Muscle of leg (tissue), 11 donors: ENCODE measurements around the gene TRAF3. TPM values are rescaled to one million over a fixed set of nuclear protein-coding genes. Genes with fewer than 3 reads are reported as not detected.
"Not testable (repeated sequence)": the region's sequence is repeated elsewhere in the genome, so short reads cannot be mapped to it uniquely, and the experiment has no call there.

ENCODE experiments used
- DNase-seq: peaks from one replicate; pipeline ENCODE4 v3.0.0; 2013
- H3K27ac ChIP-seq: one replicate; pipeline ENCODE4 v1.5.1; 2013; ENCODE audit warnings: mild to moderate bottlenecking, low read length, control low read depth
- H3K27me3 ChIP-seq: one replicate; pipeline ENCODE4 v1.6.1; 2013; ENCODE audit warnings: low read length; ENCODE audit not compliant: control insufficient read depth, insufficient read depth
- H3K36me3 ChIP-seq: one replicate; pipeline ENCODE4 v1.6.1; 2013; ENCODE audit warnings: low read length; ENCODE audit not compliant: control insufficient read depth, insufficient read depth
- H3K4me1 ChIP-seq: one replicate; pipeline ENCODE4 v1.6.1; 2013; ENCODE audit warnings: low read length; ENCODE audit not compliant: control insufficient read depth, insufficient read depth
- H3K4me3 ChIP-seq: one replicate; pipeline ENCODE4 v1.5.1; 2013; ENCODE audit warnings: low read length, control low read depth
- H3K9me3 ChIP-seq: replicated peaks from 2 replicates; pipeline ENCODE4 v1.6.1; 2013; ENCODE audit warnings: low read depth, low read length; ENCODE audit not compliant: control insufficient read depth
- WGBS: methylation state at CpG from one replicate; pipeline ENCODE4 v1.1.5; 2013; ENCODE audit warnings: missing lambda C conversion rate; ENCODE audit not compliant: insufficient coverage; 5-methylcytosine and 5-hydroxymethylcytosine counted together
- polyA plus RNA-seq, 8 donors: library from polyadenylated mRNA; unstranded; fragments of 120-200 nt; gene quantifications; one replicate each; pipeline versions ENCODE4 v1.2.1 to v1.2.3, GENCODE V29; 2013; ENCODE audit warnings: inconsistent platforms in 1 of 8, low replicate concordance in 1 of 8; ENCODE audit not compliant: insufficient read length in 8 of 8, insufficient read depth in 1 of 8
- total RNA-seq: library from RNA; stranded (reverse); fragments of 120-200 nt; gene quantifications from one replicate; pipeline ENCODE4 v1.2.4, GENCODE V29; 2013

TRAF3 gene
- total and polyA plus RNA-seq, 9 donors = 9.4 to 19.7 (median 13.8) TPM

DNA sequence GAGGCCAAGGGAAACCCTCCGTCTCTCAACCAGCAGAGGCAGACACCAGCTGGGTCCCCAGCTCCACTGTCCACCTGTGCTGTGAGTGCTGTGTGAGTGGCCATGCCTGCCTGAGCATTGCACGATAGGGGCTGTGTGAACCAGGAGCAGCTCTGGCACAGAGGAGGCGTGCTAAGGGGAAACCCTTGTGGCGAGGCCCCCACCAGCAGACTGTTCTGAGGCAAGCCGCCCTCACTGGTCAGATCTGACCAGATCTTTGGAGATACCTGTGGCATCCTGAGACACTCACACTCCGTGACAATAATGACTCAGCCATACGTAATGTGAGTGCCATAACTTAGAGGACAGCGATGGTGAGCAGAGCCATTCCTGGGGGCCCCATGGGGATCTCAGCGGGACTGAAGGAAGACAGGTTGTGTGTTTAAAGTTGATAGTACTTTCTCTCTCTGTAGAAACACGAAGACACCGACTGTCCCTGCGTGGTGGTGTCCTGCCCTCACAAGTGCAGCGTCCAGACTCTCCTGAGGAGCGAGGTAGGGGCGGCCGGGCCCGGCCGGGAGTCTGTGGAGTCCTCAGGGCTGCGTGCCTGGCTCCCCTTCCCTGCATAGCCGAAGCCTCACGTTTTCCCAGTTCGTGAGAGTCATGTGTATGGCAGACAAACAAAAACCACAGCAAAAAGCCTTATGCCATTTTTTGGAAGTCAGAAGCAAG, 108.6 kb downstream of the TRAF3 start:
- H3K27me3 ChIP-seq = no peaks in the 10 kb centered on the region
- H3K9me3 ChIP-seq = no peaks in the 10 kb centered on the region
- H3K27ac ChIP-seq = no peak overlapping the region
- H3K4me1 ChIP-seq = peaks cover 9% of the 10 kb centered on the region
- peaks cover 18% of the 10 kb centered on the region for H3K36me3 ChIP-seq
- no peak for DNase-seq
- WGBS = 95% methylated on average over 17 of the region's 22 CpGs
- no peak overlapping the region for H3K4me3 ChIP-seq

DNA sequence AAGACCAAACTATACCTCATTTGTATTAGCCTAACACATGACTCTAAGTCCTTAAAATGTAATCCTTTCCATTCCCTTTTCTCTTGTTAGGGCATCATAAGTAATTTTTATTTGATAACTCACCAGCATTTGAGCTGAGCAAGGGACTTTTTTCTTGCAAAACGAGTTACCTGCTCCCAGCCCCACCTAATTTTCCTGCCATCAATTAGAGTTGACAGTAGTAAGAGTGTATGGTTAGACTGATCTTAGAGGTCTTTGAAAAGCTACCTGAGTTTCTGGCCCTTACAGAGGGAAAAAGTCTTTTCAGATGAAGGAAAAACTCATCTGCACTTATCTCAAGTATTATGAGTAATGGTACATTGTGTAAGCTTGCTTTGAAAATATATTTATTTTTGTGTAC, 111.5 kb downstream of the TRAF3 start:
- Histone ChIP-seq H3K27ac (no peak overlapping the region), H3K4me1 (peaks cover 2% of the 10 kb centered on the region), H3K27me3 (no peaks in the 10 kb centered on the region), H3K9me3 (no peaks in the 10 kb centered on the region), H3K4me3 (no peak overlapping the region), H3K36me3 (peaks cover 18% of the 10 kb centered on the region)
- no CpG with 5 or more reads among the region's 1 CpG for WGBS
- DNase-seq = no peak

DNA sequence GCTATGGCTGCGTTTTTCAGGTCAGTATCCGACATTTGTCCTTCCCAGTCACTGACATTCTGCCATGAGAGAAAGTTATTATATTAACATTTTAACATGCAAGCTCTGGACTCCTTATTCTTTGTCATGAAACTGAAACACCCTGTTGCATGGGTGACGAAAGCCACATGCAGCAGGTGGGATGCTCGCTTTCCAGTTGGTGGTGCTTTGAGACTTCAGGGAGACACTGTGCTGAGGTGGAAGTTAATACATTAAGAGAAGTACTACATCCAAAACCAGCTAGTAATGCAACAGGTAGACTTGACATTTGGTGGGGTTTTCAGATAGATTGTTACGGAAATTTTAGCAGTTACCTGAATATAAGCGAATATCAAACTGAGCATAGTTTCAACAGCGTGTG, 112.4 kb downstream of the TRAF3 start:
- H3K4me3 ChIP-seq = no peak overlapping the region
- peaks cover 4% of the 10 kb centered on the region for H3K4me1 ChIP-seq
- 97% methylated on average over 3 of the region's 7 CpGs for WGBS
- H3K9me3 ChIP-seq = no peaks in the 10 kb centered on the region
- no peaks in the 10 kb centered on the region for H3K27me3 ChIP-seq
- H3K27ac ChIP-seq = no peak overlapping the region
- no peak for DNase-seq
- H3K36me3 ChIP-seq = peaks cover 20% of the 10 kb centered on the region

DNA sequence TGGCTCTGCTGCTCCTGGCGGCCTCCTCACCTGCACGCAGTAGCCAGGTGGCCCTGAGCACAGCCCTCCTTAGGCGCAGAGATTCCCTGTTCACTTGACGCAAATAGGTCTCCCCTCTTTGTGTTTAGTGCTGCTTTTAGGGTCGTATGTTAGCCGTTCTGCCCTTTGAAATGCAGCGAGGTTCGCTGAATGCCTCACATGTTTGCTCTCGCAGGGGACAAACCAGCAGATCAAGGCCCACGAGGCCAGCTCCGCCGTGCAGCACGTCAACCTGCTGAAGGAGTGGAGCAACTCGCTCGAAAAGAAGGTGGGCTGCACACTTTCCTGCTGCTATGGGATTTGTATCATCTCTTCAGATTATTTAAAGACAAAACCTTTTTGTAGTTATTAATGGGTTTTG, 113.9 kb downstream of the TRAF3 start:
- no peak for DNase-seq
- Histone ChIP-seq H3K27me3 (no peaks in the 10 kb centered on the region), H3K9me3 (no peaks in the 10 kb centered on the region), H3K36me3 (peaks cover 22% of the 10 kb centered on the region), H3K4me3 (no peak overlapping the region), H3K4me1 (peaks cover 4% of the 10 kb centered on the region), H3K27ac (no peak overlapping the region)
- WGBS = 79% methylated on average over 9 of the region's 15 CpGs

GRCh38 chr14:102891556-102891955, 114.3 kb downstream of the TRAF3 start:
- H3K36me3 ChIP-seq = peaks cover 18% of the 10 kb centered on the region
- H3K27ac ChIP-seq = no peak overlapping the region
- no peak for DNase-seq
- no peaks in the 10 kb centered on the region for H3K27me3 ChIP-seq
- H3K9me3 ChIP-seq = no peaks in the 10 kb centered on the region
- H3K4me1 ChIP-seq = peaks cover 4% of the 10 kb centered on the region
- WGBS = 83% methylated on average over 1 of the region's 4 CpGs
- H3K4me3 ChIP-seq = no peak overlapping the region

GRCh38 chr14:102892651-102893050, 115.4 kb downstream of the TRAF3 start:
- H3K4me1 ChIP-seq = peaks cover 4% of the 10 kb centered on the region
- H3K27ac ChIP-seq = no peak overlapping the region
- 87% methylated on average over 6 of the region's 8 CpGs for WGBS
- H3K9me3 ChIP-seq = no peaks in the 10 kb centered on the region
- H3K27me3 ChIP-seq = no peaks in the 10 kb centered on the region
- no peak for DNase-seq
- H3K36me3 ChIP-seq = peaks cover 15% of the 10 kb centered on the region
- no peak overlapping the region for H3K4me3 ChIP-seq

DNA sequence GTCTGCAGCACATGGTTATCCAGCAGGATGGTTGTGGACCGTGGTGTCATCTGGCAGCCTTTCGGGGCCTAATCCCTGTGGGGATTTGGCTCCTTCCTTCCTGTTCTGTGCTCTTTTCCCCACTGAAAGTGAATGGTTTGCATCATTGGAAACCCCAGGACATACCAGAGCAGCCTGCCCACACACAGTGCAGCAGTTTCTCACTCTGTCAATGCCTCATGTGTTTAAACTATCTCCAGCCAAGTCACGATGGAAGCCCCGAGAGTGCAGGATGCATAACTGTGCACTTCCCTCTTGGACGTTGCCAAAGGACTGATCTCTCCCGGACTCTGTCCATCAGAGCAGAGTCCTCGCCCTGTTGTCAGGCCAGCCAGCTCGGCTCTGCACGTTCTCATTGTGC, 116.2 kb downstream of the TRAF3 start:
- Histone ChIP-seq H3K4me3 (no peak overlapping the region), H3K36me3 (peaks cover 19% of the 10 kb centered on the region), H3K4me1 (peaks cover 4% of the 10 kb centered on the region), H3K27me3 (no peaks in the 10 kb centered on the region), H3K27ac (no peak overlapping the region), H3K9me3 (no peaks in the 10 kb centered on the region)
- DNase-seq = peak; percentile 94
- WGBS = 18% methylated on average over 6 of the region's 9 CpGs

GRCh38 chr14:102896735-102897134, 119.5 kb downstream of the TRAF3 start:
- not testable (repeated sequence) for H3K4me1 ChIP-seq, DNase-seq, H3K4me3 ChIP-seq, H3K9me3 ChIP-seq, H3K27me3 ChIP-seq, H3K27ac ChIP-seq
- H3K36me3 ChIP-seq = peaks cover 21% of the 10 kb centered on the region

DNA sequence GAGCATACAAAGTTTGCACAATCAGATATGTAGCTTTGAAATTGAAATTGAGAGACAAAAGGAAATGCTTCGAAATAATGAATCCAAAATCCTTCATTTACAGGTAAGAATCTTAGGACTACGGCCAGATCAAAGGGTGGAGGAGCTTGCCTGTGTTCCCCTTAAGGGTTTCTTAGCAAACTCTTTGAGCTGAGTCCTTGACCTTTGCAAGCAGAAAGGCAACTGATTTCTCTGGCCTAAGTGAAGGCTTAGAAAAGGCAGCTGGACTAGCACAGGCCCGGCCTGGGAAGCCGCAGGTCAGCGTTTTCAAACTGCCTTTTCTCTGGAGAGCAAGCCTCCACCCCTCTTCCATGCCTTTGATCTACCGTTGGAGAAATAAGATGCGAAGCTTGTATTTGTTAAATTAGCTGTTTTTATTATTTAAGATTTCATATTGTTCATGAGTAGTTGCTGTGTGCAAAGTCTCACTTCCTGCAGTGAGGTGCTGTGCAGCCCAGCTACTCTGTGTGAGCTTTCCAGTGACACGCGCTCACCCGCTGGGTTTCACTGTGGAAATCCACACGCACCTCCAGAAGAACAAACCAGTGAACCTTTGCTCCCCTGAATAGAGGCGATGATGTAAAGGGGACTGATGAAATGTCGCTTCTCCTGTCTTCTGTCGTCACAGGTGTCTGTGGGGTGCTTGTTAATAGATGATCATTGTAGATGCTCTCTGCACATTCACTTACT, 120.2 kb downstream of the TRAF3 start:
- DNase-seq = no peak
- no peak overlapping the region for H3K4me3 ChIP-seq
- no peaks in the 10 kb centered on the region for H3K27me3 ChIP-seq
- no peak overlapping the region for H3K27ac ChIP-seq
- H3K36me3 ChIP-seq = peaks cover 21% of the 10 kb centered on the region
- H3K4me1 ChIP-seq = peaks cover 4% of the 10 kb centered on the region
- no peaks in the 10 kb centered on the region for H3K9me3 ChIP-seq
- 92% methylated on average over 8 of the region's 14 CpGs for WGBS

DNA sequence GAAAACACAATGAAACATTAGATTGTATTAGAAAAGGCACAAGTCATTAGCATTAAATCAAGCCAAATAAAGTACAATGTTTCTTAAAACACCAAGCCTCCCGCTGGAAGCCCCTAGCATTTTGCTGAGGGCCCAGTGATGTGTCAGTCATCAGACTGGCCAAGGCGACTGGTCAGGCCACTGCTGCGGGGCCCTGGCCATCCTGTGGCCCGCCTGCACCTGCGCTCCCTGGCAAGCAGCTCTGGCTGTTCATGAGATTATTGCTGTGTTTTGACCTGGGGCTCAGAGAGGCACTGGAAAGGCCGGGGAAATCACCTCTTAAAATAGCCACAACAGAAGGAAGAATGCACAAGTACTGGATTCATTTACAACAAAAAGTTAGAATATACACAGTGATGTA, 121.0 kb downstream of the TRAF3 start:
- Histone ChIP-seq H3K36me3 (peaks cover 28% of the 10 kb centered on the region), H3K4me1 (peaks cover 6% of the 10 kb centered on the region), H3K27ac (no peak overlapping the region), H3K27me3 (no peaks in the 10 kb centered on the region), H3K9me3 (no peaks in the 10 kb centered on the region), H3K4me3 (no peak overlapping the region)
- 67% methylated on average over 1 of the region's 6 CpGs for WGBS
- no peak for DNase-seq
